GM12878 (cell line): ENCODE measurements around the gene TPCN2.

Experiments used
- CHD4 ChIP-seq: fragments of 200-600 bp; sonication (generic); IDR thresholded peaks from 2 replicates; pipeline ENCODE4 v1.6.1; 2016; ENCODE audit warnings: mild to moderate bottlenecking
- CTCF ChIP-seq, 3 experiments: IDR thresholded peaks in 2 of 3; conservative IDR thresholded peaks in 1 of 3; 2 replicates each; pipeline ENCODE4 v1.5.1; 2011; ENCODE audit warnings: low read depth in 3 of 3, low read length in 3 of 3, mild to moderate bottlenecking in 3 of 3, control low read depth in 2 of 3, moderate library complexity in 2 of 3, inconsistent platforms in 1 of 3, mixed read lengths in 1 of 3; ENCODE audit not compliant: control insufficient read depth in 2 of 3, insufficient read depth in 1 of 3; ENCODE audit errors: extremely low read depth in 1 of 3
- MYC ChIP-seq: IDR thresholded peaks from 2 replicates; pipeline ENCODE4 v1.6.1; 2011; ENCODE audit warnings: mild to moderate bottlenecking, low read length, moderate library complexity, inconsistent platforms; ENCODE audit not compliant: insufficient read depth, insufficient replicate concordance, insufficient read length, severe bottlenecking
- NFYA ChIP-seq: IDR thresholded peaks from 2 replicates; pipeline ENCODE4 v1.6.1; 2011; ENCODE audit warnings: low read depth, mild to moderate bottlenecking, low read length, improper control_type of control experiment, borderline replicate concordance
- RFX5 ChIP-seq: IDR thresholded peaks from 2 replicates; pipeline ENCODE4 v1.6.1; 2011; ENCODE audit warnings: low read depth, low read length, improper control_type of control experiment
- TCF7 ChIP-seq: IDR thresholded peaks from 2 replicates; pipeline ENCODE4 v1.6.1; 2014; ENCODE audit warnings: antibody characterized with exemption, borderline replicate concordance
- TF ChIP-seq, protein P1 (sequence below): IDR thresholded peaks from 2 replicates; pipeline ENCODE4 v1.6.1; 2011; ENCODE audit warnings: borderline replicate concordance, low read depth, mild to moderate bottlenecking, moderate library complexity, mixed read lengths, low read length; ENCODE audit not compliant: insufficient read depth; ENCODE audit errors: extremely low read length

GRCh38 chr11:69010964-69011623, 37.6 kb upstream of the TPCN2 start:
- no peak for TF ChIP-seq CTCF (IDR thresholded peaks at IDR 0.05 in 2 of 3, conservative IDR thresholded peaks at IDR 0.05 in 1 of 3; ENCODE audit: control insufficient read depth in 2 of 3, extremely low read depth in 1 of 3, insufficient read depth in 1 of 3, low read depth in 3 of 3, low read length in 3 of 3)
- TF ChIP-seq NFYA: no peak
- no peak for TF ChIP-seq MYC
- no peak for TF ChIP-seq RFX5
- TF ChIP-seq CHD4: no peak
- TF ChIP-seq, protein P1, sequence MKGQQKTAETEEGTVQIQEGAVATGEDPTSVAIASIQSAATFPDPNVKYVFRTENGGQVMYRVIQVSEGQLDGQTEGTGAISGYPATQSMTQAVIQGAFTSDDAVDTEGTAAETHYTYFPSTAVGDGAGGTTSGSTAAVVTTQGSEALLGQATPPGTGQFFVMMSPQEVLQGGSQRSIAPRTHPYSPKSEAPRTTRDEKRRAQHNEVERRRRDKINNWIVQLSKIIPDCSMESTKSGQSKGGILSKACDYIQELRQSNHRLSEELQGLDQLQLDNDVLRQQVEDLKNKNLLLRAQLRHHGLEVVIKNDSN: peak; percentile 8
- TF ChIP-seq TCF7: no peak
